Measurements from ENCODE around the gene GON7.
A peak's percentile ranks its signal among the peaks of the same experiment; 100 is the strongest.

The GON7 gene

DNA sequence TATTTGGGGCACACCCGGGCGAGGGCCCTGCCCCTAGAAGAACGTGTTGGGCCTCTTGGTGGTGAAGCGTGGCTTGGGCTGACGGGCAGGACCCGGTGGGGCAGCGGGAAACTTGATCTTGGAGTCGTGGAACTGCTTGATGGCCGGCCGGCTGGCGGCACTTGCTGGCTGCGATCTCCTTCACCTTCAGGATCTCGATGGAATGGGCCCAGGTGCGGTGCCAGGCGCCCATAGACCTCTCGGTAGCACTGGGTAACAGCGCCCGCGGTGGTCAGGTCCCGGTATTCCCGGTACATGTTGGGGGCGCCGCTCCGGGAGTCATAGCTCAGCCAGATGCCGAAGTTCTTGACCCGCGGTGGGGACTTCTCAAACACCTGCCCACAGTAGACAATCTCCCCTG lies 16.7 kb upstream of the GON7 start:
- H3K36me3 ChIP-seq (ENCODE audit: insufficient read depth, low read length) = peaks cover 74% of the 10 kb centered on the region
- no peaks in the 10 kb centered on the region for H3K9me3 ChIP-seq (ENCODE audit: low read length)
- H3K27me3 ChIP-seq (ENCODE audit: insufficient read depth, low read length) = no peaks in the 10 kb centered on the region
- no peaks in the 10 kb centered on the region for H3K4me1 ChIP-seq (ENCODE audit: insufficient read depth, low read length)
- no peak overlapping the region for H2AFZ ChIP-seq (ENCODE audit: low read depth, low read length)
- H3K4me3 ChIP-seq (ENCODE audit: low read length) = no peak overlapping the region

DNA sequence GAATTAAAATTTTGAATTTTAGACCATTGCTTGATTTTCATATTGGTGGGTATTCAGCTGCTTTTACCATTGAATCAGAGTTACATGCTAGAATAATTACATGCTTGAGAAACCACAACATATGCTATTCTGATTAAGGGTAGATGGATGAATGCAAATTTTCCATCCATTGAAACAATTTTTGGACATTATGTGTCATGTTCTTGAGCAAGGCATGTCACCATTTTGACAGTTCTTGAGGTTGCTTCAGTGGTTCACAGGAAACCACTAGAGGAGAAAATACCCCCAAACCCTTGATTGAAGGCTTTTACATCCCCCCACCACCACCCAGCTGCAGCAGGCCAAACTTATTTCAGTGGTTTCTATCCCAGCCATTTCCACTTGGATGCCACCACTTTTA lies 13.6 kb upstream of the GON7 start:
- peaks cover 70% of the 10 kb centered on the region for H3K36me3 ChIP-seq (ENCODE audit: insufficient read depth, low read length)
- no peaks in the 10 kb centered on the region for H3K9me3 ChIP-seq (ENCODE audit: low read length)
- H3K4me3 ChIP-seq (ENCODE audit: low read length) = no peak overlapping the region
- no peak overlapping the region for H2AFZ ChIP-seq (ENCODE audit: low read depth, low read length)
- no peaks in the 10 kb centered on the region for H3K4me1 ChIP-seq (ENCODE audit: insufficient read depth, low read length)
- no peaks in the 10 kb centered on the region for H3K27me3 ChIP-seq (ENCODE audit: insufficient read depth, low read length)

DNA sequence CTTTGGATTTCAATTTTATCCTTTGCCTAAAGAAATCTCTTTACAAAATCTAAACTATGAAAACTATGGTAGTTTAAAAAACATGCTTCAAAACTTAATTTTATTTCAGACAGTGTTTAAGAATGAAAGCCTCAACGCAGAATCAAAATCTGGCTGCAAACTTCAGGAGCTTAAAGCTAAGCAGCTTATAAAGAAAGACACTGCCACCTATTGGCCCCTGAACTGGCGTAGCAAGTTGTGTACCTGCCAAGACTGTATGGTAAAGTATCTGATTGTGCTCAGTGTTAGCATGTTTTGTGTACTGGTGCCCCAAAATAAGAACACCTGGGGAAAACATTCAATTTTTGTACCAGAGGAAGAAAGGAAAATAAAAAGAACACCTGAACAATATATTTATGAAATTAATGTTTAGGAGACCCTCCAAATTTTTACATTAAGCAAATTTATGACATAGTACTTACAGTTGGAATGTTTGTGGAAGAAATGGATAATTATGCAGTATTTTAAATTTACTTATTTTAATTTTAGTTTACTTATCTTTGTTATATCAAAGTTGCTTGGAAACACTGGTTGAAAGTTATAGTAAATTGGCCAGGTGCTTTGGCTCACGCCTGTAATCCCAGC lies 12.3 kb upstream of the GON7 start:
- H2AFZ ChIP-seq (ENCODE audit: low read depth, low read length) = no peak overlapping the region
- peaks cover 71% of the 10 kb centered on the region for H3K36me3 ChIP-seq (ENCODE audit: insufficient read depth, low read length)
- no peaks in the 10 kb centered on the region for H3K4me1 ChIP-seq (ENCODE audit: insufficient read depth, low read length)
- no peaks in the 10 kb centered on the region for H3K9me3 ChIP-seq (ENCODE audit: low read length)
- H3K4me3 ChIP-seq (ENCODE audit: low read length) = no peak overlapping the region
- no peaks in the 10 kb centered on the region for H3K27me3 ChIP-seq (ENCODE audit: insufficient read depth, low read length)

DNA sequence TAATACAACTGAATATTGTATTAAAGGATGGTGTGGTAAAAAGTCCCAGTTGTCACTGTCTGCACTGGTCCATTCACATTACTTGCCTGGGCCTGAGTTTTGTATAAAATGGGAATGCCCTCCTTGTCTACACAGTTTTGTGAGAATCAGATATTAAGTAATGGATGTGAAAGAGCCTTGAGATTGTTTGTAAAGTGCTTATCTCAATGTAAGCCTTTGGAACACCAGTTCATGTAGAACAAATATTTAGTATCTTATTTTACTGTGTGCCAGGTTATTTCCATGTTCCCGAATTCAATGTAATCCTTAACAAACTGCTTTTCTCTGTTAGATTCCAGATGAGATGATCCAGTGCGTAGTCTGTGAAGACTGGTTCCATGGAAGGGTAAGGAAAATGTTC lies 7.7 kb upstream of the GON7 start:
- Histone ChIP-seq H2AFZ (ENCODE audit: low read depth, low read length) (no peak overlapping the region), H3K4me1 (ENCODE audit: insufficient read depth, low read length) (no peaks in the 10 kb centered on the region), H3K9me3 (ENCODE audit: low read length) (no peaks in the 10 kb centered on the region), H3K36me3 (ENCODE audit: insufficient read depth, low read length) (peaks cover 61% of the 10 kb centered on the region), H3K27me3 (ENCODE audit: insufficient read depth, low read length) (no peaks in the 10 kb centered on the region), H3K4me3 (ENCODE audit: low read length) (no peak overlapping the region)

DNA sequence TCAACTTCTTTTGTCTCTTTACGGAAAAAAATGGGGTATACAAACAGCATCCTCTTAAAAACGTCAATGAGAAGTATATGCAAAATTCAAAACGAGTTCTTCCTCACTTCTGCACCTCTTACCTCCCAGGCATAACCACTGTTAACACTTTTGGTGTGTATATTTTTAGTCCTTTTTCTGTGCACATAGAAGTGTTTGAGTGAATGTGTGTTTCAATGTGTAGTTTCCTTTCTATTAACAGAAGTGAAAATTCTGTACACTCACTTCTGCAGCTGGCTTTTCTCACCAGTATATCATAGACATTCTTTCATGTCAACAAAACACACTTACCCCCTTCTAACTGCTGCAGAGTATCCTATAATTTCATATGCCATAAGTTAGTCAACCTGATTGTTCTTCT lies 5.6 kb upstream of the GON7 start:
- Histone ChIP-seq H3K27me3 (ENCODE audit: insufficient read depth, low read length) (no peaks in the 10 kb centered on the region), H2AFZ (ENCODE audit: low read depth, low read length) (no peak overlapping the region), H3K4me1 (ENCODE audit: insufficient read depth, low read length) (peaks cover 12% of the 10 kb centered on the region), H3K36me3 (ENCODE audit: insufficient read depth, low read length) (peaks cover 54% of the 10 kb centered on the region), H3K4me3 (ENCODE audit: low read length) (no peak overlapping the region), H3K9me3 (ENCODE audit: low read length) (no peaks in the 10 kb centered on the region)

DNA sequence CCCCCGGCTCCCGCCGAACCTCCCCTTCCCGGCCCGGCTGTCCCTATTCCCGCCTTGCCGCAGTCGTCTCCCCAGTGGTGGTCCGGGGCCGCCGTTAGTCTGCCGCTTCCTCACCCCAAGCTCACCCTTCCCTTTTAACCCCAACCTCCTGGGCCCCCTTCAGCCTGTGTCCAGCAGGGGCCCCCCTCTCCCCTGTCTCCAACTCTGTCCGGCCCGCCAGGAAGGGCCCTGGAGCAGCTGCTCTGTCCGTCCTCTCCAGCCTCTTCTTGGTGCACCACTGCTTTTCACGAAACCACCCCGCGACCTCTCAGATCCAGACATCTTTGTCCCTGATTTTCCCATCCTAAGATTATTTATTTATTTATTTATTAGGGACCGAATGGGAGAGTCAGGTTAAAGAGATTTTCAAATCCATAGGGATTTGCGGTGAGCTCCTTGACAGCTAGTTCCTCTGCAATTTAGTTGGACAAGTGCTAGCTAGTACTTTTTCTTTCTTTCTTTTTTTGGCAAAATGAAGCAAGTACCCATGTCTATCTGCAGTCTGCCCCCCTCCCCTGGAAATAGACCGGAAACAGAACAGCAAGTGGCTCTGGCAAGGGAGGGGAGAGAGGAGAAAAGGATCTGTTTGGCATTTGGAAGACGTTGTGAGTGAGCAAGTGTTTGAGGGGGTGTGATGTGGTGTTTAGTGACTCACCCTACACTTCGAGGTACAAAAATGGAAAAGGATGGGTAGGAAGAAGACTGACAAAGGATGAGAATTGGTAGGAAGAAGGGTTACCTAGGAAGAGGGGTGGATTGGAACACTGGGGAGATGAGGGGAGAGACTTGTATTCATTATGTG lies 823 bp upstream of the GON7 start:
- Histone ChIP-seq H3K4me3 (ENCODE audit: low read length) (peak overlapping the region; percentile 91), H3K36me3 (ENCODE audit: insufficient read depth, low read length) (peaks cover 20% of the 10 kb centered on the region), H3K27me3 (ENCODE audit: insufficient read depth, low read length) (no peaks in the 10 kb centered on the region), H3K9me3 (ENCODE audit: low read length) (no peaks in the 10 kb centered on the region), H3K4me1 (ENCODE audit: insufficient read depth, low read length) (peaks cover 18% of the 10 kb centered on the region), H2AFZ (ENCODE audit: low read depth, low read length) (peak overlapping the region; percentile 73)

DNA sequence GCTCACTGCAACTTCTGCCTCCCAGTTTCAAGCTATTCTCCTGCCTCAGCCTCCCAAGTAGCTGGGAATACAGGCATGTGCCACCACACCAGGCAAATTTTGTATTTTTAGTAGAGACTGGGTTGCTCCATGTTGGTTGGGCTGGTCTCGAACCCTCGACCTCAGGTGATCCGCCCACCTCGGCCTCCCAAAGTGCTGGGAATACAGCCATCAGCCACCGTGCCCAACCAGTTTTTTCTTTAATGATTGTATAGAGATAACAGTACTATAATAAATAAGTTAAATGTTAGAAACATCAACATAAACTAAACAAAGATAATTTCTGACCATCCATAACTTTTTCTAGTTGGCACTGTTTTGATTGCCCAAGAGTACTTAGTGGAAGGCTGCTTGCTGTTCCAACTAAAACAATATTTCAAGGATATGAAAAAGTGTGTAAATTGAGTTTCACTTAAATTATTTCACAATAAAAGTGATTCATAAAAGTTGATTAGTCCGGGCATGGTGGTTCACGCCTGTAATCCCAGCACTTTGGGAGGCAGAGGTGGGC lies 5.6 kb downstream of the GON7 start:
- Histone ChIP-seq H3K4me1 (ENCODE audit: insufficient read depth, low read length) (peaks cover 5% of the 10 kb centered on the region), H2AFZ (ENCODE audit: low read depth, low read length) (no peak overlapping the region), H3K36me3 (ENCODE audit: insufficient read depth, low read length) (peaks cover 2% of the 10 kb centered on the region), H3K4me3 (ENCODE audit: low read length) (no peak overlapping the region), H3K9me3 (ENCODE audit: low read length) (no peaks in the 10 kb centered on the region), H3K27me3 (ENCODE audit: insufficient read depth, low read length) (no peaks in the 10 kb centered on the region)

DNA sequence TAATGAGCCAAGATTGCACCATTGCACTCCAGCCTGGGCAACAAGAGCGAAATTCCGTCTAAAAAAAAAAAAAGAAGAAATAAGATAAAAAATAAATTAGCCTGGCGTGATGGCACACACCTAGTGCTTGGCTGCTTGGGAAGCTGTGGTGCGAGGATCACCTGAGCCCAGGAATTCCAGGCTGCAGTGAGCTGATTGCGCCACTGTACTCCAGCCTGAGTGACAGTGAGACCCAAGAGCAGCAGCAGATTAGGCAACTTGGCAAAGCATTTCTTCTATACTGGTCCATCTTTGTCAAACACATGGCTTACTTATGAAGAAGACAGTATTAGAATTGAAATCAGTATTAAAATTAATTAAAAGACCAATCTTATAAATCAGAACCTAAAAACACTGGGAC lies 6.3 kb downstream of the GON7 start:
- Histone ChIP-seq H3K27me3 (ENCODE audit: insufficient read depth, low read length) (no peaks in the 10 kb centered on the region), H3K4me3 (ENCODE audit: low read length) (no peak overlapping the region), H2AFZ (ENCODE audit: low read depth, low read length) (no peak overlapping the region), H3K36me3 (ENCODE audit: insufficient read depth, low read length) (peaks cover 2% of the 10 kb centered on the region), H3K4me1 (ENCODE audit: insufficient read depth, low read length) (peaks cover 1% of the 10 kb centered on the region), H3K9me3 (ENCODE audit: low read length) (no peaks in the 10 kb centered on the region)

DNA sequence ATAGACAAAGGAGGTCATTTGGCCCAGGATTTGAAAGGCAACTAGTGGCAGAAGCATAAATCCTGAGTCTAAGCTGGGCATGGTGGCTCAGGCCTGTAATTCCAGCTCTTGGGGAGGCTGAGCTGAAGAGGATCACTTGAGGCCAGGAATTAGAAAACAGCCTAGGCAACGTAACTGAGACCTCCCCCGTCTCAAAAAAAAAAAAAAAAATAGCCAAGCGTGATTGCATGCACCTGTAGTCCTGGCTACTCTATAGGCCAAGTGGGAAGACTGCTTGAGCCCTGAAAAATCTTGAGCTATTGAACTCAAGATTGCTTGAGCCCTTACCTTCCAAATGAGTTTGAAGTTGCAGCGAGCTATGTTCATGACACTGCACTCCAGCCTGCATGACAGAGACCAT lies 7.8 kb downstream of the GON7 start:
- no peak overlapping the region for H3K4me3 ChIP-seq (ENCODE audit: low read length)
- H3K9me3 ChIP-seq (ENCODE audit: low read length) = no peaks in the 10 kb centered on the region
- H3K4me1 ChIP-seq (ENCODE audit: insufficient read depth, low read length) = no peaks in the 10 kb centered on the region
- H3K36me3 ChIP-seq (ENCODE audit: insufficient read depth, low read length) = no peaks in the 10 kb centered on the region
- no peak overlapping the region for H2AFZ ChIP-seq (ENCODE audit: low read depth, low read length)
- no peaks in the 10 kb centered on the region for H3K27me3 ChIP-seq (ENCODE audit: insufficient read depth, low read length)

DNA sequence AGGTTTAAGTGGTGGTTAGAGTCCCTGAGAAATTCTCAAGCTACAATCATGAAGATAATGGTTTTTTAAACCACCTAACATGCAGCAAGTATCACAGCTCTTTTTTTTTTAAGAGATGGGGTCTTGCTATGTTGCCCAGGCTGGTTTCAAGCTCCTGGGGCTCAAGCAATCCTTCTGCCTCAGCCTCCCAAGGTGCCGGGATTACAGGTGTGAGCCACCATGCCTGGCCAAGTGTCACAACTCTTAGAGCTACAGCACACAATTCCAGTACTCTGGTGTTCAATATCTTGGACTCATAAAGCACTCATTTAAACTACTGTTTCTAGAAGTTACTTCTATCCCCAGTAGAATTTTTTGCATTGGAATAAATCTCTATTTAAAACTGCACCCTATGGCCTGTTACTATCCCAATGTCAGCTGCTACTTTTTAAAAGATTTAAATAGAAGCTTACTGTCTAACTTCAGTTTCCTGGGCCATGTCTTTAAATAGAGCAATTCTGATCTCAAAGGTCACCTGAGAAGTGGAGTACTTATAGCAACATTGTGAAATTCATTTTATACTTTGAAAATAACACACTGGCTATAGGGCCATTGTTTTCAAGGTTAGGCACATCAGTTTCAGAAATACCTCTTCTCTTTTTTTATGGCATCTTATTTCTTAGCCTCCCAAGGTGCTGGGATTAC lies 11.4 kb downstream of the GON7 start:
- H3K27me3 ChIP-seq (ENCODE audit: insufficient read depth, low read length) = no peaks in the 10 kb centered on the region
- no peaks in the 10 kb centered on the region for H3K4me1 ChIP-seq (ENCODE audit: insufficient read depth, low read length)
- H2AFZ ChIP-seq (ENCODE audit: low read depth, low read length) = no peak overlapping the region
- no peaks in the 10 kb centered on the region for H3K9me3 ChIP-seq (ENCODE audit: low read length)
- peaks cover 2% of the 10 kb centered on the region for H3K36me3 ChIP-seq (ENCODE audit: insufficient read depth, low read length)
- no peak overlapping the region for H3K4me3 ChIP-seq (ENCODE audit: low read length)

DNA sequence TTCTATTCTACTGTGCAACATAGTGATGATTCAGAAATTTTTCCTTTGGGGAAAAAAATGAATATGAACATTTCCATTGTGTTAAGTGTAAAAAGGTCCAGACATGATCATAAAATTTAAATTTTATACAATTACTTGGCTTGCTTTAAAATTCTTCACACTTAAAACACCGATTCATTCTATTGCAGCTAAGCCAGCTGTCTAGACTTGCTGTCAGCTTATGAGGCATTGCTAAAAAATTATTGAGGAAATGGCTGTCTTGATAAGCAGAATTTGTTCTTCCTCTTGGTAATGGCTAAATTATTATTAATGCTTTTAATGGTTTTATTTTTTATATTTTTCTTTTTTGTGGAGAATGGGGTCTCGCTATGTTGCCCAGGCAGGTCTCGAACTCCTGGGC lies 19.9 kb downstream of the GON7 start:
- Histone ChIP-seq H3K4me1 (ENCODE audit: insufficient read depth, low read length) (peaks cover 12% of the 10 kb centered on the region), H3K4me3 (ENCODE audit: low read length) (no peak overlapping the region), H3K27me3 (ENCODE audit: insufficient read depth, low read length) (no peaks in the 10 kb centered on the region), H3K9me3 (ENCODE audit: low read length) (no peaks in the 10 kb centered on the region), H2AFZ (ENCODE audit: low read depth, low read length) (no peak overlapping the region), H3K36me3 (ENCODE audit: insufficient read depth, low read length) (peaks cover 16% of the 10 kb centered on the region)

DNA sequence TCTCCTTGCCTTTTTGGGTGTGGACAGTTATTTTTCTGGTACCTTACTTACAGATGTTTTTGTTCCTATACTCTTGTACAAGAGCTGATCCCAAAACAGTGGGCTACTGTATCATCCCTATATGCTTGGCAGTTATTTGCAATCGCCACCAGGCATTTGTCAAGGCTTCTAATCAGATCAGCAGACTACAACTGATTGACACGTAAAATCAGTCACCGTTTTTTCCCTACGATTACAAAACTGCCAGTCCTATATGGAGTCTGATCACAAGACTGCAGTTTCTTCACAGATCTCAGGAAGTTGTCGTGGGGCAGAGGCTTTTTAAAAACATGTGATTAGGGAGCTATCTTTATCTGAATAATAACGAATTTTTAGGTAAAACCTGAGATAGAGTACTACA lies 20.4 kb downstream of the GON7 start:
- H3K27me3 ChIP-seq (ENCODE audit: insufficient read depth, low read length) = no peaks in the 10 kb centered on the region
- no peak overlapping the region for H3K4me3 ChIP-seq (ENCODE audit: low read length)
- peaks cover 12% of the 10 kb centered on the region for H3K4me1 ChIP-seq (ENCODE audit: insufficient read depth, low read length)
- peaks cover 17% of the 10 kb centered on the region for H3K36me3 ChIP-seq (ENCODE audit: insufficient read depth, low read length)
- no peak overlapping the region for H2AFZ ChIP-seq (ENCODE audit: low read depth, low read length)
- H3K9me3 ChIP-seq (ENCODE audit: low read length) = no peaks in the 10 kb centered on the region

DNA sequence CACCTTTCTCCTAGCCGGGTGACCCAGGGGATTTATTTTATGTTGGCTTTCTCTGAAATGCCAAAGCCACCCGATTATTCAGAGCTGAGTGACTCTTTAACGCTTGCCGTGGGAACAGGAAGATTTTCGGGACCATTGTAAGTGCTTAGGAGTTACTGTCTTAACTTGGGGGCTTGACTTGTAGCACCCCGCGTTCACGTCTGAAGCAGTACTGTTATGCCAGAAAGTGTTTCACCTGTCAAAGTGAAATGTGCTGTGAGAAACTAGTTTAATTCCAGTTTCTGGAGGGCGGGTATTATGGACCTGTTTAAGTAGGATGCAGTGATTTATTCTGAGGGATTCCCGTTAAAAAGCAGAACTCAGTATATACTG lies 21.5 kb downstream of the GON7 start:
- peaks cover 12% of the 10 kb centered on the region for H3K4me1 ChIP-seq (ENCODE audit: insufficient read depth, low read length)
- H3K9me3 ChIP-seq (ENCODE audit: low read length) = no peaks in the 10 kb centered on the region
- H2AFZ ChIP-seq (ENCODE audit: low read depth, low read length) = peak overlapping the region; percentile 92
- H3K36me3 ChIP-seq (ENCODE audit: insufficient read depth, low read length) = peaks cover 17% of the 10 kb centered on the region
- no peaks in the 10 kb centered on the region for H3K27me3 ChIP-seq (ENCODE audit: insufficient read depth, low read length)
- peak overlapping the region; percentile 100 for H3K4me3 ChIP-seq (ENCODE audit: low read length)

Data from neuron (in vitro differentiated cells).